ENCODE measurements around the gene UAP1L1.
A peak's percentile ranks its signal among the peaks of the same experiment; 100 is the strongest.

Gene UAP1L1

GRCh38 chr9:137077758-137078693 is 709 bp downstream of the UAP1L1 start:
- DNase-seq = peak; percentile 27

GRCh38 chr9:137078701-137079400 is 1.5 kb downstream of the UAP1L1 start:
- no peak for DNase-seq

DNA sequence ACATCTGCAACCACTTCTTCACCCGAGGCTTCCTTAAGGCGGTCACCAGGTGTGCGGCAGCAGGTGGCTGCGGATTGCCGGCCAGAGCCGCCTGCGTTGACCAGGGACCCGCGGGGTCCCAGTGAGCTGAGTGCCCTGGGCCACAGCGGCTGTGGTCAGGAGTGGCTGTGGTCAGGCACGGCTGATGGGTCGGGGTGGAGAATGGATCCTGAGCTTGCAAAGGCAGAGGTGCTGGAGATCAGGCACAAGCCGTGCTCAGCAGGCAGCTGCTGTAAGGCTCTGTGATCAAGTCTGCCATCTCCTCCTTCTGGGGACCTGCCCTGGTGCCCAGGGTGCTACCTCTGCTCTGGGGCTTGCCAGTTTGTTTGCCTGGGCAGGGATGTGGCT is 2.1 kb downstream of the UAP1L1 start:
- no peak for DNase-seq

DNA sequence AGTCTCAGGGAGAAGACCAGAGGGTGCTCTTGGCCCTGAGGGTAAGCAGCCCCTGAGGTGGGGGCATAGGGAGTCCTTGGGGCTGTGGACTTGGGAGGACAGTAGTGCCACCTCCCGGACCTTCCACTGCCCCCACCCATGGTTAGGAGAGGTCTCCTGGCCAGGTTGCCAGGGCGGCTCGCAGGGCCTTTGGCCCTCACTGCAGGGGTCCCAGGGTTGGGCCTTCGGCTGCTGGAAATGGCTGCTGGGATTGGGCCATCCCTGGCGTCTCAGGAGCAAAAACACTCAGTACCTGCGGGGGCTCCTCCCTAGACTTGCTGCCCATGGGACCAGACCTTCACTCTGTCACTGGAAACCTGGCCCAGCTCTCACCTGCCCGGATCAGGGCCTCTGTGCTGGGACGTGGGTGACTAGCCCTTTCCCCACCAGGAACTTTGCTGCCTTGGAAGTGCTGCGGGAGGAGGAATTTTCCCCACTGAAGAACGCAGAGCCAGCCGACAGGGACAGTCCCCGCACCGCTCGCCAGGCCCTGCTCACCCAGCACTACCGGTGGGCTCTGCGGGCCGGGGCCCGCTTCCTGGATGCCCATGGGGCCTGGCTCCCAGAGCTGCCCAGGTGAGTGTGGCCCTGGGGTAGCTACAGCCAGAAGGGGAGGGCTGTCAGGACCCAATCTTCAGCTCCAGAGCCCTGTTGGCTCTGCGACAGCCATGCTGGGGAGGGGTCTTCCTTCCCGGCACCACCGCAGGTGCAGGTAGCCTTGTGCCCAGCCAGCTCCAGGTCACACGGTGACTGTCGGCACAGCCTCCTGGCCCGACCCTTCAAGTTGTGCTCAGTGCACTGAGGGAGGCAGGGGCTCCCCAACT is 3.2 kb downstream of the UAP1L1 start:
- DNase-seq = no peak

DNA sequence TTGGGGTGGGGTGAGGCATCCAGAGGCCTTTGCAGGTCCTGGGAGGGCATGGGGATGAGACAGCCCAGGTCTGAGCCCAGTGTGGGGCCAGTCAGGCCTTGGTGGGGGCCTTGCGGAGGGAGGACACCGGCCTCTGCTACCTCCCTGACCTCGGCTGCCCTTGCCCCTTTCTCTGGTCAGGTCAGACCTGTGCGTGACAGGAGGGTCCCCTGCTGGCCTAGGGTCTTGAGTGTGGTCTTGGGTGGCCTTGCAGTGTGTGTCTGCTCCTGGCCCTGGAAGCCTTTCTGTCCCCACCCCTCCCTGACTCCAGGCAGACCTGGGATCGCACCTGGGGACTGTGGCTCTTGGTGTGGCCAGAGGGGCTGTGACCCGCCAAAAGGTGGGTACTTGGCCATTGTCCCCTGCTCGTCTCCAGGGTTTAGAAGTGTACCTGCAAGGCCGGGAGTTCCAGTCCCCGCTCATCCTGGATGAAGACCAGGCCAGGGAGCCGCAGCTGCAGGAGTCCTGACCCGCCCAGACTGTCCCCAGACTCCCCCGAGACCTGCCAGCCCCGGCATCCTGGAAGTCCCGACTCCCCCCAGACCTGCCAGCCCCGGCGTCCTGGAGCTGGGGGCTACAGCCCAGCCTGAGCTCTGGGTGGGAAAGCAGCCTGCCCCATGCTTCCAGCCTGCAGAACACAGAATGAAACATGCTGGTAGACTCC is 5.1 kb downstream of the UAP1L1 start:
- no peak for DNase-seq

DNA sequence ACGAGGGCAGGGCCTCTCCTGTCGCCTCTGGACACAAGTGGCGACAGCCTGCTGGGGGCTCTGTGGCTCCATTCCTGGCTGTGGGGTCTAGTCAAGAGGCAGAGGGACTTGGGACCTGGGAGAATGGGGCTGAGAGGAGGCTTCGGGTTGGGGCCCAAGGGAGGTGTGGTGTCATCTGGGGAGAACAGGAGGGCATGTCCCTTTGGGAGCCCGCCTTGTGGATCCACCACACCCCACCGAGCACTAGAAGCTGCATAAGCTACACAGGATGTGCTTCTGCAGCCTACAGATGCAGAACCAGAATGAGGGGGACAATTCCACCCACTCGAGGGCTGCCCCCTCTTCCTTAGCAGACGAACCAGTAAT is 5.6 kb downstream of the UAP1L1 start:
- no peak for DNase-seq

- DNase-seq = peak; percentile 17
Measured at GRCh38 chr9:137083394-137084004, 6.2 kb downstream of the UAP1L1 start.

- DNase-seq = no peak
Measured at GRCh38 chr9:137084526-137084925, 7.2 kb downstream of the UAP1L1 start.

GRCh38 chr9:137085920-137086530 is 8.7 kb downstream of the UAP1L1 start:
- DNase-seq = peak; percentile 40

- DNase-seq = peak; percentile 99
Measured at GRCh38 chr9:137086531-137087408, 9.5 kb downstream of the UAP1L1 start, which contains the start of gene MAN1B1. MAN1B1 (plus strand) TSS chr9:137086985; CDS start chr9:137087000, 15 bp downstream.

DNA sequence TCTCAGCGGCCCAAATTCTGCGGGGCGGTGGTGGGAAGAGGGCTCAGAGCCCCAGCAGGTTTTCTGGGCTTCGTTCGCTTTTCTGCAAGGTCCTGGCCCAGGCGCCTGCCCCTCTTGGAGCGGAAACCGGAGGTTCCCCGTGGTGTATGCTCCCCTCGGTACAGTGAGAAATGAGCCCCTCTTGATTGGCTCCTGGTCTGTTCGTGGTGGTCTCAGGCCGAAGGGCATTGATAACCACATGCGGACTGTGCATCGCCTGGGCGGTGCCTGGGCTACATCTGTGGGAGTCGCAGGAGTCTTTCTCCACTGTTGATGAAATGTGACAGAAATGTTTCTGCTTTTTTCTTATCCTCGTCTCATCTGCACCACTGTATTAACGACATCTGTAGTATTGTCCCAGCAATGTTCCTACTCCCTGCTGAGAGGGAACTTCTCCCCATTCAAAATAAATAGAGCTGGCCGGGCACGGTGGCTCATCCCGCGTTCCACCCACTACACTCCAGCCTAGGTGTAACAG is 10.2 kb downstream of the UAP1L1 start:
- no peak for DNase-seq

DNA sequence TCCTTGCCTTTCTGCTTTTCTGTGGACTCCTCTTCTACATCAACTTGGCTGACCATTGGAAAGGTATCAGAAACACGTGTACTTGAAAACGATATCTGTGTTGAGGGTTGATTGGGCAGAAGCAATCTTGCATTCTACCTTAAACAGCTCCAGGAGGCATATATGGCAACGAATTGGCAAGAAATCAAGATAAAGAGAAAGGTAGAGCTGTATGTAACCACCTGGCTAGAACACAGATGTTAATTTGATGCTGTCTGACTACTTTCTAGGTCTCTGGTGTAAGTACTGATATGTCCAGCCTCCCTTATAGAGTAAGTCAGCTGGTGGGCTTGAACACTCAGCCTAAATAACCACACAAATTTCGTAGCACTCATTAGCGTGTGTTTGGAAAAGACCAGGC is 10.8 kb downstream of the UAP1L1 start:
- no peak for DNase-seq

DNA sequence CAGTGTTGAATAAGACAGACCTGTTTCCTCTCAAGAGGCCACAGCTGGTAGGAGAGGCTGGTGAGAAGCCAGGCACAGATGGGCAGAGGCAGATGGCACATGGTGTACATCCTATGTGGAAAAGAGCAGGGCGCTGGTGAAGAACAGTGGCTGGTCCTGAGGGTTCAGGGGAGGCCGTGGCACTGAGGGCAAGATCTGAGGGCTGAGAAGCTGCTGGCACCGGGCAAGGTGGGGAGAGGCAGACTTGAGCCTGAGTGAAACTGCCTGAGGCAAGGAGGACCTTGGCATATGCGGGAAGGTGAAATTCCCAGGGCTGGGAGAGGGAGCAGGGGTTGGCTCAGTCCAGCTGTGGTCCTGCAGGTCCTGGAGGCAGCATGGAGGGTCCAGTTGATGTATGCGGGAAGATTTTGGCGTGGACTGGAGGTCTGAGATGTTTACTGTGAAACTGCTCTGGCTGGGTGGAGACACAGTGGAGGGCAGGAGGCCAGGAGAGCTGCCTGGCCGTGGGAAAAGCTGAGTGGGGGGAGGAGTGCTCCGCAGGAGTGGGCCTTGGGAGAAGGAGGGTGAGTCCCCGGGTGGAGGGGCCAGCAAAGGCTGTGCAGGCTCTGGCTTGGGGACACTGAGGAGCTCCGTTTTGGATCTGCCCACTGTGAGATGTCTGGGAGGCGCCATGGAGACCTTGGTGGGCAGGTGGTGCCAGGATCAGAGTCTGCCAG is 12.1 kb downstream of the UAP1L1 start:
- no peak for DNase-seq

- DNase-seq = peak; percentile 87
Measured at GRCh38 chr9:137095664-137096517, 18.6 kb downstream of the UAP1L1 start.

- DNase-seq = no peak
Measured at GRCh38 chr9:137096785-137097546, 19.6 kb downstream of the UAP1L1 start.

- no peak for DNase-seq
Measured at GRCh38 chr9:137097761-137098462, 20.6 kb downstream of the UAP1L1 start.

GRCh38 chr9:137099231-137099630 is 21.9 kb downstream of the UAP1L1 start:
- no peak for DNase-seq
